Activated naive CD8-positive, alpha-beta T cell treated with anti-CD3 and anti-CD28 coated beads, Interleukin-2, amount 10 ng/mL, durations not matched to agents 7 days and 5 days (primary cell): ENCODE measurements around the gene FANCG. TPM values are rescaled to one million over a fixed set of nuclear protein-coding genes. Genes with fewer than 3 reads are reported as not detected.

Experiments used
- ATAC-seq: fragments of 150-1000 bp; cut with Tn5 transposase; one replicate; pipeline ENCODE4 v1.10.0; 2021; ENCODE audit warnings: low read depth, moderate library complexity
- POLR2A ChIA-PET: fragments of 350-600 bp; sonication (Branson Sonifier 250); formaldehyde crosslinking; loops from one replicate; lab custom pipeline; 2021; ENCODE audit warnings: antibody characterized with exemption; lab: Charles Lee
- DNase-seq: peaks from one replicate; pipeline ENCODE4 v3.0.0; 2021
- H3K27ac Mint-ChIP-seq: one replicate; pipeline ENCODE4 v1.8.0; 2022; ENCODE audit warnings: mild to moderate bottlenecking, mixed read lengths
- H3K27me3 Mint-ChIP-seq: one replicate; pipeline ENCODE4 v1.8.0; 2022; ENCODE audit warnings: mild to moderate bottlenecking, moderate library complexity, mixed read lengths
- H3K36me3 Mint-ChIP-seq: one replicate; pipeline ENCODE4 v1.8.0; 2021; ENCODE audit warnings: mild to moderate bottlenecking, mixed read lengths
- H3K4me1 Mint-ChIP-seq: one replicate; pipeline ENCODE4 v1.8.0; 2021; ENCODE audit warnings: mixed read lengths
- H3K4me3 Mint-ChIP-seq: one replicate; pipeline ENCODE4 v1.8.0; 2022; ENCODE audit warnings: mild to moderate bottlenecking, moderate library complexity, mixed read lengths
- H3K9me3 Mint-ChIP-seq: one replicate; pipeline ENCODE4 v1.8.0; 2021; ENCODE audit warnings: mixed read lengths
- total RNA-seq, 2 experiments: library from RNA; stranded (reverse); gene quantifications; one replicate each; pipeline ENCODE4 v1.2.3, GENCODE V29; 2021

The FANCG gene
- total RNA-seq, 2 experiments from 2014 or later: 103 to 109 TPM

DNA sequence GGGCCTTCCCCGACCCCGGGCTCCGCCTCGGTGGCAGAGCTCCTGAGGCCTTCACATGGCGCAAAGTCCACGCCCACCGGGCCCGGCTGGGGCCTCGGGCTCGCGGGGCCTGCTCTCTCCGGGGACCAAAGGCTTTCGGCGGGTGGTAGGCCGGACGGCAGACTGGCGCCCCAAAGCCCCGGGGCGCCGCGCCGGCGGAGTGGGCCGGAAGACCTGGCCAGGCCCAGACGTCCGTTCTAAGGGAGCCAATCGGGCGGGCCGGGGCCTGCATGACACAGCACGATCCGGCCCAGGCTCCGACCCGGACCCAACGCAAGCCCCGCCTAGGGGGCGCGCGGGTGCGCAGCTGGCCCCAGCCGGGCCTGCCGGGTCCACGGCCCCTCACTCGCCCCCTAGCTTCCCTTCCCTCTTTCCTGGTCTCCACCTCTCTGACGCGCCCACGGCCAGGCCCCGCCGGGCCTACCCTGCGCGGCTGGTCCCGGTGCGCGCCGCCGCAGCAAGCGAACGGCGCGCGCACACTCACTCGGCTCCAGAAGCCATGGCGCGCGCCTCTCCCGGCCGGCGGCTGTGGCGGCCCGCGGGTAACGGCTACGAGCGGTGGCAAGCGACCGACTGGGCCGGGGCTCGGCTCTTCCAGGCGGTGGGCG is 7.8 kb downstream of the FANCG start:
- H3K4me3 Mint-ChIP-seq: peak overlapping the region; percentile 93
- peaks cover 42% of the 10 kb centered on the region for H3K36me3 Mint-ChIP-seq
- H3K9me3 Mint-ChIP-seq: no peaks in the 10 kb centered on the region
- peaks cover 38% of the 10 kb centered on the region for H3K4me1 Mint-ChIP-seq
- no peaks in the 10 kb centered on the region for H3K27me3 Mint-ChIP-seq
- POLR2A ChIA-PET: interaction anchor here (0.6 to 3.4 kb wide), 17 partner anchors 9 to 452 kb away, joined by 3 to 41 read pairs (median 4); partner anchors contain the start of genes ATOSB, DCTN3, DNAJB5 and FANCG
- peak overlapping the region; percentile 93 for H3K27ac Mint-ChIP-seq
- peak; percentile 64 for ATAC-seq
- DNase-seq: peak; percentile 83

DNA sequence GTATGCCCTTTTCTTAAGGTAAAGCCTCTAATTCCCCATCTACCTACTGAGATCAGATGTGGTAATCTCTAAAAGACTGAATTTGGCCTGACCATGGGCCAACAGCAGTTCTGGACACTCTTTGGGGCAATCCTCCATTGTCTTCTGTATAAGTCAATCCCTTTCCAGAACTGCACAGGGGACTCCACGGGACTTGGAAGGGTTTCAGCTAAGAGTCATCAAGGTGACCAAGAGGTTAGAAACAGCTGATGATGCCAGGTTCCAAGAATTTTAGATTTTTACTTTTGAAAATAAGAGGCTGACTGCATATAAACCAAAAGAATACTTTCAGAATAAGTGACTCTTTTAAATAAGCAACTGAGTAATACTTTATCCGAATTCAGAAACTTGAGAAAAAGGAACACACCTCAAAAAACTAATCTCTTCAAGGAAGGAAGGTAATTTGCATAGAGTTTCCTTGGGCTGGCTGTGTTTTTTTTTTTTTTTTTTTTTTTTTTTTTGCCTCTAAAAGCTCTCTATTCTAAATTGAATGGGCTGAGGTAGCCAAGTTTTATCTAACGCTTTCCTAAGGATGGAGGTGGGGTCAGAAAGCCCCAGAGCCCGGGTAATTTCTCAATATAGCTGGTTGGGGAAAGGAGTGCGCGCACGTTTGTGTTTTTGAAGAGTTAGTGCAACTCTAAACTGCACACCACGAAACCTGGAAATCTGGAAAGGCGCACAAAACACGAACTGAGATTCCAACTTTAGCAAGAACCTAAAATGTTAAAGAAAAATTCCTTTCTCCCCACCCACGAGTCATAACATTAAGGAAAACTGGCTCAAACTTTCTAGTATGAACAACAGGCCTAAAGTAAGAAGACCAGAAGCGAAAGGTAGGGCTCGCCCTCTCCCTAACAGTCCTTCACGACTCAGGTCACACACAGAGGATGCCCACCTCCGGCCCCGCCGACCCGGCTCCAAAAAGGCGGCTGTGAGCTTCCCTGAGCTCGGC is 8.6 kb downstream of the FANCG start:
- POLR2A ChIA-PET: interaction anchor here (0.6 to 3.4 kb wide), 14 partner anchors 10 to 451 kb away, joined by 3 to 41 read pairs (median 5); partner anchors contain the start of genes ATOSB, DCTN3, DNAJB5 and FANCG
- ATAC-seq (no peak), DNase-seq (no peak)
- Mint-ChIP-seq H3K9me3 (no peaks in the 10 kb centered on the region), H3K27ac (peak overlapping the region; percentile 93), H3K4me3 (peak overlapping the region; percentile 93), H3K36me3 (peaks cover 45% of the 10 kb centered on the region), H3K27me3 (no peaks in the 10 kb centered on the region), H3K4me1 (peaks cover 39% of the 10 kb centered on the region)

DNA sequence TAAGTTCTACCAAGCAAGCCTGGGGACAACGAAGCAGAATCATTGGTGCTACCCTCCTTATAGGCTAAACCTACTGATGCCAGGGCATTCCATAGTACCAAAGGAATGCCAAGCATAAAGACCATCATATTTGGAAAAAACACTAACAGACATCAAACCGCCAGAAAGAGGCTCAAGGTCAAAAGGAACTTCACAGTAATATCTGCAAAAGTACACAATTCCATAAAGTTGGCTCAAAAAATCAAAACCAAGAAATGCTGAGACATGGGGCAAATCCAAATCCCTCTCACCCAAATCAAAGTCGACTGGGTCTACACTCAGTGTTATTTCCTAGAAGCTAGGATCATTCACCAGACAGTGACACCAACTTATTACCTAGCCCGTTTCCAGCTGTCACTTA is 10.7 kb downstream of the FANCG start:
- H3K4me1 Mint-ChIP-seq: peaks cover 37% of the 10 kb centered on the region
- POLR2A ChIA-PET: interaction anchor here (0.6 kb wide), 1 partner anchor 610 kb away, joined by 4 read pairs; the partner anchor contains the start of genes DNAI1 and FAM219A

DNA sequence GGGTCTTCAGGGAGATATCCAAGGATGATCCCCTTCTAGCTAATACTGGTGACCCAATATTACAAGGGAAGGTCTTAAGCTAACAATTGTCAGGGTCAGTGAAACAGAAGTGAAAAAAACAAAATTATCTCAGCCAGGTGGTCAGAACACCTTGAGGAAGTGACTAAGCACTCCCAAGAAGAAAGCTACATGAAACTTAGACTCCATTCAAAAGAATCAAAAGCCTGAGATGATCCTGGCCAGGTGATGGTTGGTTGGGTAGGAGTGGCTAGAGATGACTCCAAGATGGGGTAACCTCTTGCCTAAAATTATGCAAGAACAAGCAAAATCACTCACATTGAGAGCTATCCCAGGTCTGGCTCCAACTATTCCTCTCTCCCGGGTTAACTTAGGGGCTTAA is 12.7 kb downstream of the FANCG start:
- POLR2A ChIA-PET: no interaction called here
- Mint-ChIP-seq H3K4me1 (peaks cover 33% of the 10 kb centered on the region), H3K36me3 (peaks cover 53% of the 10 kb centered on the region), H3K27me3 (no peaks in the 10 kb centered on the region), H3K4me3 (no peak overlapping the region), H3K27ac (peak overlapping the region; percentile 27), H3K9me3 (no peaks in the 10 kb centered on the region)
- no peak for ATAC-seq
- no peak for DNase-seq

More for the DNA sequence above, 10.7 kb downstream of the FANCG start:
- no peaks in the 10 kb centered on the region for H3K27me3 Mint-ChIP-seq
- peak overlapping the region; percentile 35 for H3K4me3 Mint-ChIP-seq
- H3K9me3 Mint-ChIP-seq: no peaks in the 10 kb centered on the region
- no peak for ATAC-seq
- no peak overlapping the region for H3K27ac Mint-ChIP-seq
- H3K36me3 Mint-ChIP-seq: peaks cover 43% of the 10 kb centered on the region
- no peak for DNase-seq

DNA sequence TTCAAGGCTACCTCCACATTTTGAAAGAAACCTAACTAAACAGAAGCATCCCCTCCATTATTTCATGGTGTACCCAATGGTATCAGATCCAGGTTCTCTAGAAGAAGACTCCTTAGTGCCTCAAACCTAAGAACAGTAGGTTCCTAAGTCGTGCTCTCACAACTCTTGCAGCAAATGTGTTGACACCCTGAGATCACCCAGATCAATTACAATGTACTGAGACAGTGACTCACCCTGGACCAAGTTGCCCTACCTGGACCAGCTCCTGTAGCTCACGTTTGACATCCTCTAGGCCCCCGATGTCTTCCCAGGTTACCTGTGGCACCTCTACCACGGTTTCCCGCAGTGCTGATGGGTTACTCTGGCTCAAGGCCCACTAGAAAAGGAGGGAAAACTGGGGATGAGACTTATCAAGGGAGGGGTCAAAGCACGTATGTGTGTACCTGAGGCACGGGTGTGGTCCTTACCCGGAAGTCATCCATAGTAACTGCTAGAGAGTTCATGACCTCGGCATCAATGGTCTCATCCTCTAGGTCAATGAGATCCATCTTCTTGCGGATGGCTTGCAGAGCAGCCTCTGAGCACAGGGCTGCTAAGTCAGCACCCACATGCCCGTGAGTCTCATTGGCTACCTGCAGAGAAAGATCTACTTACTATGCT is 19.1 kb downstream of the FANCG start:
- POLR2A ChIA-PET: interaction anchor here (1.4 to 1.6 kb wide), 2 partner anchors 11 to 19 kb away, joined by 4 to 5 read pairs; partner anchors contain the start of gene FANCG
- Mint-ChIP-seq H3K4me3 (no peak overlapping the region), H3K4me1 (peaks cover 2% of the 10 kb centered on the region), H3K9me3 (no peaks in the 10 kb centered on the region), H3K36me3 (peaks cover 66% of the 10 kb centered on the region), H3K27ac (no peak overlapping the region), H3K27me3 (no peaks in the 10 kb centered on the region)
- ATAC-seq (no peak), DNase-seq (no peak)

DNA sequence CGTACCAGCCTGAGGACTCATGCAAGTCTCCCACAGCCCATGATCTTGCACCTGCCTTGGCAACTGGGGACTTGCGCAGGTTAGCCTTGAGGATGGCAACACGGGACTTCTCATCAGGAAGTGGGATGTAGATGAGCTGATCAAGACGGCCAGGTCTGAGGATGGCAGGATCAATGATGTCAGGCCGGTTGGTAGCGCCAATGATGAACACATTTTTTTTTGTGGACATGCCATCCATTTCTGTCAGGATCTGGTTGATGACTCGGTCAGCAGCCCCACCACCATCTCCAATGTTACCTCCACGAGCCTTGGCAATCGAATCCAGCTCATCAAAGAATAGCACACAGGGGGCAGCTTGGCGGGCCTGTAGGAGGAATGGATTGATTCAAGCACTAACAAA is 20.3 kb downstream of the FANCG start:
- POLR2A ChIA-PET: no interaction called here
- H3K27ac Mint-ChIP-seq: no peak overlapping the region
- H3K36me3 Mint-ChIP-seq: peaks cover 59% of the 10 kb centered on the region
- H3K4me1 Mint-ChIP-seq: peaks cover 2% of the 10 kb centered on the region
- no peaks in the 10 kb centered on the region for H3K9me3 Mint-ChIP-seq
- ATAC-seq: no peak
- no peak overlapping the region for H3K4me3 Mint-ChIP-seq
- no peak for DNase-seq
- no peaks in the 10 kb centered on the region for H3K27me3 Mint-ChIP-seq

DNA sequence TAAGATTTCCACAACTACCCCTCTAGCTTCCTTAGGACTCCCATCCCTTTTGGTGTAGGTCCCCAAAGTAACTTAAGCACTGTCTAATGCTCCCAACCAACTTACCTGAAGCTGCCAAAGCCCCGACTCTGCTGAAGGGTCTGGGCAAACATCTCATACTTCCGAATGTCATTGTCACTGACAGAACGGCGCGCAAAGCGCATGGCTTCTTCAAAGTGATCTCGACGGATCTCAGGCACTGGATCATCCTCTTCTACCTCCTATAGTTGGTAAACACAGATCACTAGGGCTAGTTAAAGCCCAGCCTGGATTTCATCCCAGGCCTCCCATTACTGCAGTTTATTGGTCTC is 22.5 kb downstream of the FANCG start:
- ATAC-seq: no peak
- H3K27ac Mint-ChIP-seq: no peak overlapping the region

DNA sequence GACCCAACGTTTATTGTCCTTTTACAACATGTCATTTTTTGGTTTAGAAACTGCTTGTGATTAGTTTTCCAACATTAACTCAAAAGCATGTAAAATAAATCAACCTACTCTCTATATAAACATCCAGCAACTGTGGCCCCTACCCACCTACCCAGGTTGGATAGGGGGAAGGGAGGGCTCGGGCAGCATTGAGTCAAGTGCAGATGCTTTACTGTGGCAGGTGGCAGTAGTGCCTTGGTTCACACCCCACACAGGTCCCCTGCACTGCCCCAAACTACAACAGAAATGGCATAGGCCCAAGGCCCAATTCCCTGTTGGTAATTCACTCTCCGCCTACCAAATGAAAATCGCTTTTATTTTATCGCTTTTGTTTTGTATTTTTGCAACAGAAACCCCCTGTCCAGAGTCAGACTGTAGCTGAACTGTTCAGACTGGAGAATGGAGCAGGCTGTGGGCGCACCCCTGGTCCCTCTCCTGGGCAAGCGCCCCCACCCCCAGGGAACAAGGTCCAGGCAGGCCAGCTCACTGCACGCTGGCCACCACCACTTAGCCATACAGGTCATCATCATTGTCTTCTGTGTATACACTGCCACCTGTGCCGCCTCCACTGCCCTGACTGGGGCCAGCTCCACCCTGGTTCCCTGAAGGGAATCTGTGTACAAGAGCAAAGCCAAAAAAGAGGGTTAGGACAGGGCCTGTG is 23.0 kb downstream of the FANCG start:
- Mint-ChIP-seq H3K27ac (no peak overlapping the region), H3K27me3 (no peaks in the 10 kb centered on the region), H3K4me1 (no peaks in the 10 kb centered on the region), H3K4me3 (no peak overlapping the region), H3K36me3 (peaks cover 44% of the 10 kb centered on the region), H3K9me3 (no peaks in the 10 kb centered on the region)
- ATAC-seq (no peak), DNase-seq (no peak)
- POLR2A ChIA-PET: no interaction called here

More for the DNA sequence above, 22.5 kb downstream of the FANCG start:
- H3K4me3 Mint-ChIP-seq: no peak overlapping the region
- DNase-seq: no peak
- POLR2A ChIA-PET: no interaction called here
- peaks cover 47% of the 10 kb centered on the region for H3K36me3 Mint-ChIP-seq
- H3K4me1 Mint-ChIP-seq: no peaks in the 10 kb centered on the region
- no peaks in the 10 kb centered on the region for H3K9me3 Mint-ChIP-seq
- no peaks in the 10 kb centered on the region for H3K27me3 Mint-ChIP-seq

DNA sequence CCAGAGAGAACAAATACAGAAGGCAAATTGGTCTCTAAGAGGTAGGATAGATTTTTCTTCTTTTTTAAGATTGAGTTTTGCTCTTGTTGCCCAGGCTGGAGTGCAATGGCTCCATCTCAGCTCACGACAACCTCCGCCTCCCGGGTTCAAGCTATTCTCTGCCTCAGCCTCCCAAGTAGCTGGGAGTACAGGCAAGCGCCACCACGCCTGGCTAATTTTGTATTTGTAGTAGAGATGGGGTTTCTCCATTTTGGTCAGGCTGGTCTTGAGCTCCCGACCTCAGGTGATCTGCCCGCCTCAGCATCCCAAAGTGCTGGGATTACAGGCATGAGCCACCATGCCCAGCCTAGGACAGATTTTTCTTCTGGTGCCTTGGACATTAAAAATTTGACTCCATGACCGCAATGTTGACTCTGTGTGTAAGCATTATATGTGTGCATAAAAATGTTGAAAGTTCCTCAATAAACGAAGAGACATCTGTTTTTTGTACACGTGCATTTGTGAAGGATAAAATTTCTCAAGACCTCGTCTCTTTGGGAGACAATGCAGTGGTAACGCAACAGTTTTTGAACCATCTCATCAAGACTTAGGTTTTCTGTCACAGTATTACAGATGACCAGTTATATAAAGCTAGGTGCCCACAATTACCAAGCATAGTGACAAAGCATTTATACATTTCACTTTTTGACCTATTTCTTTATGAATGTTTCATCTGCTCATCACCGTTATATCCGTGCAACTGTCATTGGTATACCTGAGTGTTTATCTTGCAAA is 24.7 kb downstream of the FANCG start:
- ATAC-seq: no peak
- H3K9me3 Mint-ChIP-seq: no peaks in the 10 kb centered on the region
- no peak overlapping the region for H3K27ac Mint-ChIP-seq
- POLR2A ChIA-PET: no interaction called here
- no peaks in the 10 kb centered on the region for H3K27me3 Mint-ChIP-seq
- H3K4me1 Mint-ChIP-seq: peaks cover 4% of the 10 kb centered on the region
- H3K36me3 Mint-ChIP-seq: peaks cover 37% of the 10 kb centered on the region
- no peak for DNase-seq
- no peak overlapping the region for H3K4me3 Mint-ChIP-seq

DNA sequence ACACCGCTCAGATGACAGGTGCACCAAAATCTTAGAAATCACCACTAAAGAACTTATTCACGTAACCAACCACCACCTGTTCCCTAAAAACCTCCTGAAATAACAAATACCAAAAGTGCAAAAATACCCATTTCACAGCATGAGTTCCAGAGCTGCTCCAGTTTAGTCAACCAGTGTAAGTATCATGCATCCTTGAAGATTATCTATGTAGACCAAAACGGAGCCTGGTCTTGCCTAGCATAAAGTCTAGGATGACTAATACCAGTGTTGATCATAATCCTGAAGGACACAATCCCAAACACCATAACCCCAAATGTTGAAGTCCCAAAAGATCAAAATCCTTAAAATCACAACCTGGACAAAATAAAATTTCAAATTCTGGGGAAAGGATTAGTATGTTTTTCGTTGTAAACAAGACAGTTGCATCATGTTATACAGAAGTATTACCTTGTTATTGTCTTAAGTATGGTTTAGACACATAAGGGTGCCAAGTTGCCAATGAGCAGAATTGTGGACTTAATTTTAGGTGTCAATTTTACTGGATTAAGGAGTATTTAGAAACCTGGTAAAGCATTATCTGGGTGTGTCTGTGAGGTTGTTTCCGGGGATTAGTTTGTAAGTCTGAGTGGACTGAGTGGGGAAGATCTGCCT is 25.4 kb downstream of the FANCG start:
- H3K4me1 Mint-ChIP-seq: peaks cover 4% of the 10 kb centered on the region
- no peak overlapping the region for H3K4me3 Mint-ChIP-seq
- no peak for DNase-seq
- H3K27ac Mint-ChIP-seq: no peak overlapping the region
- H3K36me3 Mint-ChIP-seq: peaks cover 32% of the 10 kb centered on the region
- no peak for ATAC-seq
- H3K9me3 Mint-ChIP-seq: no peaks in the 10 kb centered on the region
- POLR2A ChIA-PET: no interaction called here
- H3K27me3 Mint-ChIP-seq: no peaks in the 10 kb centered on the region

DNA sequence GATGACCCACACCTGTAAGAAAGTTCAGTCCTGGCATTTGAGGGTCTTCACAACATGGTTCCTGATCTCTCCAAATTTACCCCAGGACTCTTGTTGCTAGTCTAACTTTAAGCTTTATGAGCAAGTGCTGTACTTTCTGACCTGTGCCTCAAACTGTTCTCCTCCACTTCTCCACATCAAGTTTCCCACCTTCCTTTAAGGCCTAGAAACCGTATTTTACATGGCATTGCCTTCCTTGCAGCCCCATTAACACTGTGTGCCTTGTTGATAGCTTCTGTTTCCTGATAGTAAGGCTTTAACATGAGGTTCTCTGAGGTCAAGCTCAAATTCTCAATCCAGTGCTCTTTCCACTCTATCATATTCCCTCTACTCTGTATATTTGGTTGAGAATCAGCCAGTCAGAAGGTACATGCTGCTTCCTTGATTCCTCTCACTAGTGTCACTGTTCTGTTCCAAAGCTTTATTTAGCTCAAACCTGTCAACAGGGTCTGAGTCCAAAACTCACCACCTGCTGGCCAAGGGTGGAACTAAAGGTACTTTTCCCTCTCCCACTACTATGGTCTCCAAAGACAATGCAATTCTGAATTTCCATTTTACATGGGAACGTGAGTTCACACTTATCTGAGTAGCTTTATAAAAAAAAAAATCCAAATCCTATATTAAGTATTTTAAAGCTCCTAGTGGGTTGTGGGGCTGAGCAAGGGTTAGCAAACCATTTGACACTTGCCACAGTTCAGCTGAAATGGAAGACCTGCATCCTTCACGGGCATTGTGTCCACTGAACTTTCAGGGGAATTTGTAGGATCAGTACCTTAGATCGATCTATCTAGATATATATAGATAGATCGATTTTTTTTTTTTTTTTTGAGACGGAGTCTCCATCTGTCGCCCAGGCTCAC is 28.4 kb downstream of the FANCG start:
- Mint-ChIP-seq H3K9me3 (no peaks in the 10 kb centered on the region), H3K27me3 (no peaks in the 10 kb centered on the region), H3K4me1 (peaks cover 4% of the 10 kb centered on the region), H3K27ac (peak overlapping the region; percentile 11), H3K36me3 (peaks cover 16% of the 10 kb centered on the region), H3K4me3 (no peak overlapping the region)
- ATAC-seq: peak; percentile 80
- POLR2A ChIA-PET: interaction anchor here (0.5 to 2.0 kb wide), 6 partner anchors 9 to 763 kb away, joined by 3 to 7 read pairs (median 4); partner anchors contain the start of genes HINT2 and VCP
- no peak for DNase-seq
